K562 (cell line): Measurements from ENCODE around the gene FYB1. TPM values are rescaled to one million over a fixed set of nuclear protein-coding genes. Genes with fewer than 3 reads are reported as not detected.

Source experiments
- BRD9 ChIP-seq: fragments of 450-650 bp; IDR thresholded peaks from 2 replicates; pipeline ENCODE4 v1.6.1; 2018; ENCODE audit warnings: low read depth; ENCODE audit not compliant: partially characterized antibody
- CREB3 ChIP-seq: fragments of 450-650 bp; conservative IDR thresholded peaks from 2 replicates; pipeline ENCODE4 v1.6.1; 2016; ENCODE audit warnings: missing genetic modification characterization, low read depth, mild to moderate bottlenecking, missing compliant biosample characterization, moderate library complexity
- DACH1 ChIP-seq: fragments of 450-650 bp; IDR thresholded peaks from 2 replicates; pipeline ENCODE4 v1.6.1; 2018; ENCODE audit not compliant: partially characterized antibody
- DPF2 ChIP-seq: fragments of 450-650 bp; IDR thresholded peaks from 2 replicates; pipeline ENCODE4 v1.6.1; 2016
- GMEB1 ChIP-seq: fragments of 250-450 bp; sonication (Bioruptor Pico); IDR thresholded peaks from 2 replicates; pipeline ENCODE4 v1.4.0; 2020; ENCODE audit warnings: mild to moderate bottlenecking
- NCOR1 ChIP-seq: fragments of 450-650 bp; IDR thresholded peaks from 2 replicates; pipeline ENCODE4 v1.6.1; 2016; ENCODE audit warnings: mild to moderate bottlenecking, moderate library complexity
- RBBP5 ChIP-seq: fragments of 200-600 bp; sonication (generic); IDR thresholded peaks from 2 replicates; pipeline ENCODE4 v1.6.1; 2012; ENCODE audit warnings: borderline replicate concordance, mild to moderate bottlenecking, low read length, control low read depth, inconsistent platforms; ENCODE audit not compliant: insufficient read depth, poor library complexity, severe bottlenecking
- SMAD4 ChIP-seq: fragments of 250-450 bp; sonication (Bioruptor Pico); conservative IDR thresholded peaks from 2 replicates; pipeline ENCODE4 v1.8.0; 2021; ENCODE audit warnings: inconsistent platforms, mild to moderate bottlenecking, moderate library complexity
- SMARCA4 ChIP-seq: fragments of 450-650 bp; IDR thresholded peaks from 2 replicates; pipeline ENCODE4 v1.6.1; 2016
- SMARCE1 ChIP-seq: fragments of 450-650 bp; IDR thresholded peaks from 2 replicates; pipeline ENCODE4 v1.7.1; 2016; ENCODE audit warnings: mild to moderate bottlenecking
- ZNF592 ChIP-seq: fragments of 450-650 bp; IDR thresholded peaks from 2 replicates; pipeline ENCODE4 v1.6.1; 2017; ENCODE audit warnings: antibody characterized with exemption, mild to moderate bottlenecking
- polyA plus RNA-seq, 8 experiments: library from polyadenylated mRNA; depleted of rRNA in 4 of 8; stranded (reverse) in 5 of 8; unstranded in 3 of 8; fragments of >200 nt; fragmentation: Nextera tagmentation in 2 of 8; fragmentation: Illumina TruSeq in 1 of 8; extraction: Ambion mirVana in 2 of 8; extraction: Trizol in 1 of 8; gene quantifications; 2 replicates each; pipeline versions ENCODE4 v1.2.1 to v1.2.3, GENCODE V29; 2011 to 2014; ENCODE audit warnings: inconsistent platforms in 1 of 8, missing spikeins in 1 of 8
- total RNA-seq, 7 experiments: library from RNA; depleted of rRNA in 6 of 7; stranded (reverse); fragments of >200 nt in 6 of 7; fragmentation: Illumina TruSeq in 2 of 7; extraction: Trizol in 2 of 7; gene quantifications; 2 replicates each; pipeline versions ENCODE4 v1.2.1 to v1.2.3, GENCODE V29; 2011 to 2021; ENCODE audit warnings: low replicate concordance in 1 of 7
- TF ChIP-seq, protein P1 (sequence below), 2 experiments: fragments of 450-650 bp; conservative IDR thresholded peaks; 2 replicates each; pipeline ENCODE4 v1.6.1; 2017; ENCODE audit warnings: mild to moderate bottlenecking in 2 of 2, moderate library complexity in 2 of 2
- TF ChIP-seq, protein P2 (sequence below): fragments of 450-650 bp; IDR thresholded peaks from 2 replicates; pipeline ENCODE4 v1.6.1; 2018; ENCODE audit warnings: mild to moderate bottlenecking, low read depth; ENCODE audit not compliant: partially characterized antibody

FYB1 gene
- total and polyA plus RNA-seq, 9 of the 15 experiments (the other 6 are each of a cell fraction or from before 2014, with no cell fraction given) = 4.7 to 31.5 (median 9.7) TPM

- TF ChIP-seq CREB3 (tag) (no peak), NCOR1 (peak; percentile 20; the same call in 1 of the 2 replicates), SMARCE1 (peak; percentile 60), ZNF592 (peak; percentile 11; the same call in 1 of the 2 replicates), SMAD4 (no peak), RBBP5 (no peak), GMEB1 (CRISPR knock-in tag) (no peak), DACH1 (peak; percentile 73), BRD9 (peak; percentile 16), DPF2 (peak; percentile 65; the same call in 1 of the 2 replicates), SMARCA4 (peak; percentile 82)
- TF ChIP-seq, protein P1, sequence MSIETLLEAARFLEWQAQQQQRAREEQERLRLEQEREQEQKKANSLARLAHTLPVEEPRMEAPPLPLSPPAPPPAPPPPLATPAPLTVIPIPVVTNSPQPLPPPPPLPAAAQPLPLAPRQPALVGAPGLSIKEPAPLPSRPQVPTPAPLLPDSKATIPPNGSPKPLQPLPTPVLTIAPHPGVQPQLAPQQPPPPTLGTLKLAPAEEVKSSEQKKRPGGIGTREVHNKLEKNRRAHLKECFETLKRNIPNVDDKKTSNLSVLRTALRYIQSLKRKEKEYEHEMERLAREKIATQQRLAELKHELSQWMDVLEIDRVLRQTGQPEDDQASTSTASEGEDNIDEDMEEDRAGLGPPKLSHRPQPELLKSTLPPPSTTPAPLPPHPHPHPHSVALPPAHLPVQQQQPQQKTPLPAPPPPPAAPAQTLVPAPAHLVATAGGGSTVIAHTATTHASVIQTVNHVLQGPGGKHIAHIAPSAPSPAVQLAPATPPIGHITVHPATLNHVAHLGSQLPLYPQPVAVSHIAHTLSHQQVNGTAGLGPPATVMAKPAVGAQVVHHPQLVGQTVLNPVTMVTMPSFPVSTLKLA (conservative IDR thresholded peaks at IDR 0.05) = 0 out of 4 replicates have a peak, but pooled peaks have one; percentile 5 to 13
- TF ChIP-seq, protein P2, sequence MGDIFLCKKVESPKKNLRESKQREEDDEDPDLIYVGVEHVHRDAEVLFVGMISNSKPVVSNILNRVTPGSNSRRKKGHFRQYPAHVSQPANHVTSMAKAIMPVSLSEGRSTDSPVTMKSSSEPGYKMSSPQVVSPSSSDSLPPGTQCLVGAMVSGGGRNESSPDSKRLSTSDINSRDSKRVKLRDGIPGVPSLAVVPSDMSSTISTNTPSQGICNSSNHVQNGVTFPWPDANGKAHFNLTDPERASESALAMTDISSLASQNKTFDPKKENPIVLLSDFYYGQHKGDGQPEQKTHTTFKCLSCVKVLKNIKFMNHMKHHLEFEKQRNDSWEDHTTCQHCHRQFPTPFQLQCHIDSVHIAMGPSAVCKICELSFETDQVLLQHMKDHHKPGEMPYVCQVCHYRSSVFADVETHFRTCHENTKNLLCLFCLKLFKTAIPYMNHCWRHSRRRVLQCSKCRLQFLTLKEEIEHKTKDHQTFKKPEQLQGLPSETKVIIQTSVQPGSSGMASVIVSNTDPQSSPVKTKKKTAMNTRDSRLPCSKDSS = no peak
Measured at GRCh38 chr5:39116344-39117170, 102.8 kb downstream of the FYB1 start (continued).
